Measurements from ENCODE around the gene FNIP2.

The FNIP2 gene

DNA sequence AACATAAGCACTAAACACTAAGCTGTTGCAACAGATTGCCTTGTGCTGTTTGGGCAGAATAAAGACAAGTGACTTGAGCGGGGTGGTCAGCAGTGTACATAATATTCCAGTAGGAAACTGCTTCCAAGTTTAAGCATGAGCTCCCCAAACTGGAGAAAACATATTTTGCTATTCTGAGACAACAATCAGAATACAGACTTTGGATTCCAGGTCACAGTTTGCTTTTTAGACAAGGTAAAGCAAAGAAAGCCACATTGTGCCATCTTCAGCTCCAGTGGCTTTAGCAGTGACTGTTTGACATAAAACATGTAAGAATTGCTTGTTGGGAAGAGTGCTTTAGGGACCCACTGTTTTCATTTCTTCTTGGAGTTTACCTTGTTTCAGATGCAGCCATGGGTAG, 136.0 kb downstream of the FNIP2 start:
- Histone ChIP-seq H4K91ac (ENCODE audit: low read depth, low read length) (no peak overlapping the region), H3K4ac (ENCODE audit: low read depth, low read length) (no peak overlapping the region), H3K23ac (ENCODE audit: low read length) (no peak overlapping the region), H2BK120ac (ENCODE audit: insufficient read depth, low read length, poor library complexity) (no peak overlapping the region), H3K4me3 (ENCODE audit: low read depth, low read length) (no peak overlapping the region), H2AK5ac (ENCODE audit: low read length) (no peak overlapping the region), H3K9ac (ENCODE audit: low read length) (no peak overlapping the region), H3K27ac (ENCODE audit: low read depth, low read length) (no peak overlapping the region), H3K79me2 (ENCODE audit: control insufficient read depth, insufficient read depth, low read length, poor library complexity) (peaks cover 2% of the 10 kb centered on the region), H2AFZ (ENCODE audit: insufficient read depth, low read length, poor library complexity) (no peak overlapping the region), H3K4me1 (ENCODE audit: control insufficient read depth in 1 of 2, insufficient read depth in 2 of 2, low read length in 2 of 2) (peaks cover 8 to 9% of the 10 kb centered on the region in 2 experiments), H3K9me3 (ENCODE audit: insufficient read depth, low read depth, low read length) (no peaks in the 10 kb centered on the region), H3K18ac (ENCODE audit: low read length) (no peak overlapping the region), H2BK5ac (ENCODE audit: low read depth, low read length, poor library complexity) (no peak overlapping the region), H4K8ac (ENCODE audit: low read depth, low read length) (no peak overlapping the region), H3K27me3 (ENCODE audit: insufficient read depth, low read length) (no peaks in the 10 kb centered on the region), H4K12ac (ENCODE audit: low read depth, low read length) (no peak overlapping the region), H3K4me2 (ENCODE audit: low read length) (no peak overlapping the region), H3K36me3 (ENCODE audit: control insufficient read depth in 1 of 2, insufficient read depth in 2 of 2, low read length in 2 of 2) (peaks cover 0 to 2% of the 10 kb centered on the region in 2 experiments), H3K14ac (ENCODE audit: low read length) (no peak overlapping the region), H2BK12ac (ENCODE audit: low read length) (no peak overlapping the region), H3K79me1 (ENCODE audit: low read length) (peaks cover 4% of the 10 kb centered on the region)
- DNase-seq, result no peak
- no CpG with 5 or more reads among the region's 1 CpG for WGBS (ENCODE audit: extremely low coverage, insufficient coverage, insufficient read length)

DNA sequence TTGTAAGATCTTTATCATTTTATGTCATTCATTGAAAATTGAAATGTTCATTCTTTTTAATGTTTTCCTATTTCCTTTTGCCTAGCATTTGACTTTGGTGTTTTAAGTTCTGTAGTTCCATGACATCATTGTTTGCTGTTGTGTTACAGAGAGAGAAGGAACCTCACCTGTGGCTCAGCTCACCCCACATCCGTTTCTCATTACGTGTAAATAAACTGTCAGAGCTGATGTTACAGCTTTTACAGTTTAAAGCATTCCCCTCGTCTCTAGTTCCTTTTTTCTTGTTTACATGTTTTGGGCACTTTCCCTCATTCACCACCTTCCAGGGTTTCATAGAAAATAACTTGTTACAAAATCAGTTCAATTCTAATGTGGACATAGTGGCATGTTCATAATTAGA, 137.2 kb downstream of the FNIP2 start:
- H3K27ac ChIP-seq (ENCODE audit: low read depth, low read length), result no peak overlapping the region
- H2AK5ac ChIP-seq (ENCODE audit: low read length), result no peak overlapping the region
- H3K4ac ChIP-seq (ENCODE audit: low read depth, low read length), result no peak overlapping the region
- H4K91ac ChIP-seq (ENCODE audit: low read depth, low read length), result no peak overlapping the region
- DNase-seq, result no peak
- H3K79me1 ChIP-seq (ENCODE audit: low read length), result peaks cover 4% of the 10 kb centered on the region
- H3K4me1 ChIP-seq (ENCODE audit: control insufficient read depth in 1 of 2, insufficient read depth in 2 of 2, low read length in 2 of 2), result peaks cover 8 to 9% of the 10 kb centered on the region in 2 experiments
- peaks cover 0 to 2% of the 10 kb centered on the region in 2 experiments for H3K36me3 ChIP-seq (ENCODE audit: control insufficient read depth in 1 of 2, insufficient read depth in 2 of 2, low read length in 2 of 2)
- no CpG with 5 or more reads among the region's 3 CpGs for WGBS (ENCODE audit: extremely low coverage, insufficient coverage, insufficient read length)
- H3K27me3 ChIP-seq (ENCODE audit: insufficient read depth, low read length), result no peaks in the 10 kb centered on the region
- no peak overlapping the region for H2BK120ac ChIP-seq (ENCODE audit: insufficient read depth, low read length, poor library complexity)
- H3K9me3 ChIP-seq (ENCODE audit: insufficient read depth, low read depth, low read length), result no peaks in the 10 kb centered on the region
- H3K4me3 ChIP-seq (ENCODE audit: low read depth, low read length), result no peak overlapping the region
- no peak overlapping the region for H3K23ac ChIP-seq (ENCODE audit: low read length)
- no peak overlapping the region for H2BK5ac ChIP-seq (ENCODE audit: low read depth, low read length, poor library complexity)
- no peak overlapping the region for H3K18ac ChIP-seq (ENCODE audit: low read length)
- no peak overlapping the region for H3K14ac ChIP-seq (ENCODE audit: low read length)
- H3K9ac ChIP-seq (ENCODE audit: low read length), result no peak overlapping the region
- H2BK12ac ChIP-seq (ENCODE audit: low read length), result no peak overlapping the region
- no peak overlapping the region for H2AFZ ChIP-seq (ENCODE audit: insufficient read depth, low read length, poor library complexity)
- H3K4me2 ChIP-seq (ENCODE audit: low read length), result no peak overlapping the region
- no peak overlapping the region for H4K8ac ChIP-seq (ENCODE audit: low read depth, low read length)
- H4K12ac ChIP-seq (ENCODE audit: low read depth, low read length), result no peak overlapping the region
- H3K79me2 ChIP-seq (ENCODE audit: control insufficient read depth, insufficient read depth, low read length, poor library complexity), result peaks cover 2% of the 10 kb centered on the region

DNA sequence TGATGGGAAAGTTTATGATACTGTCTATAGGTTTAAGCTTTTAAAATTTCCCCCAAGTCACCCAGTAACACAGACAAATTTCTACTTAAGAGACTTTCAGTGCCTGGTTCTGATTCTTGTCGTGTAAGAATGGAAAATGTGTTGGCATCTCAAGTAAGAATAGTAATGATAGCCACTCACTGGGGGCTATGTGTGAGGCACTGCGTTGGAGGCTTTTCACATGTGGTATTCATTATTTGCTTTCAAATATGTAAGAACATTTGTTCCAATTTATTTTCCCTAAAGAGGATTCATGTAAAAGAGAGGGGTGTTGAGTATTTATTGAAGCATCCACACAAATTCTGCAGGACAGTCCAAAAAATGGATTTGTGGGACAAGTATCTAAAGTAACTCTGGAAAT, 143.6 kb downstream of the FNIP2 start:
- peaks cover 0 to 2% of the 10 kb centered on the region in 2 experiments for H3K36me3 ChIP-seq (ENCODE audit: control insufficient read depth in 1 of 2, insufficient read depth in 2 of 2, low read length in 2 of 2)
- no peak overlapping the region for H4K91ac ChIP-seq (ENCODE audit: low read depth, low read length)
- no peak overlapping the region for H2AFZ ChIP-seq (ENCODE audit: insufficient read depth, low read length, poor library complexity)
- DNase-seq, result no peak
- H3K79me1 ChIP-seq (ENCODE audit: low read length), result no peaks in the 10 kb centered on the region
- H3K27ac ChIP-seq (ENCODE audit: low read depth, low read length), result no peak overlapping the region
- H3K9ac ChIP-seq (ENCODE audit: low read length), result no peak overlapping the region
- no peak overlapping the region for H3K4ac ChIP-seq (ENCODE audit: low read depth, low read length)
- H2BK120ac ChIP-seq (ENCODE audit: insufficient read depth, low read length, poor library complexity), result no peak overlapping the region
- H2BK12ac ChIP-seq (ENCODE audit: low read length), result no peak overlapping the region
- no CpG with 5 or more reads among the region's 2 CpGs for WGBS (ENCODE audit: extremely low coverage, insufficient coverage, insufficient read length)
- H3K18ac ChIP-seq (ENCODE audit: low read length), result no peak overlapping the region
- H4K12ac ChIP-seq (ENCODE audit: low read depth, low read length), result no peak overlapping the region
- H3K4me1 ChIP-seq (ENCODE audit: control insufficient read depth in 1 of 2, insufficient read depth in 2 of 2, low read length in 2 of 2), result no peaks in the 10 kb centered on the region
- H3K4me2 ChIP-seq (ENCODE audit: low read length), result no peak overlapping the region
- no peak overlapping the region for H3K14ac ChIP-seq (ENCODE audit: low read length)
- H2AK5ac ChIP-seq (ENCODE audit: low read length), result no peak overlapping the region
- H3K23ac ChIP-seq (ENCODE audit: low read length), result no peak overlapping the region
- H3K4me3 ChIP-seq (ENCODE audit: low read depth, low read length), result no peak overlapping the region
- no peaks in the 10 kb centered on the region for H3K9me3 ChIP-seq (ENCODE audit: insufficient read depth, low read depth, low read length)
- H4K8ac ChIP-seq (ENCODE audit: low read depth, low read length), result no peak overlapping the region
- no peak overlapping the region for H2BK5ac ChIP-seq (ENCODE audit: low read depth, low read length, poor library complexity)
- H3K27me3 ChIP-seq (ENCODE audit: insufficient read depth, low read length), result no peaks in the 10 kb centered on the region
- peaks cover 2% of the 10 kb centered on the region for H3K79me2 ChIP-seq (ENCODE audit: control insufficient read depth, insufficient read depth, low read length, poor library complexity)

DNA sequence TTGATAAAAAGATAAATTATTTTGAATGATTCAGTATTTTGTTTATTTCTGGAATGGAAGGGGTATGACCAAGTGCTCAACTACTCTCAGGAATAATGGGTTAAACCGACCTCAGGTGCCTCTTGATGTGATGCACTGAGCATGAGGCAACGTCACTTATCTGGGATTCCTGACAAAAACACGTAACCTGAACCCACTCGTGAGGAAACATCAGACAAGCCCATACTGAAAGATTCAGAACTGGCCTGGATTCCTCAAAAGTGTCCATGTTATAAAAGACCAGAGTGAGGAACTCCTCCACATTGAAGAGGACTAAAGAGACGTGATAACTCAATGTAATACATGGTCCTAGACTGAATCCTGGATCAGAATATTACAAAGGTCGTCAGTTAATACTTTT, 144.0 kb downstream of the FNIP2 start:
- Histone ChIP-seq H3K9me3 (ENCODE audit: insufficient read depth, low read depth, low read length) (no peaks in the 10 kb centered on the region), H3K9ac (ENCODE audit: low read length) (no peak overlapping the region), H3K27ac (ENCODE audit: low read depth, low read length) (no peak overlapping the region), H3K4me1 (ENCODE audit: control insufficient read depth in 1 of 2, insufficient read depth in 2 of 2, low read length in 2 of 2) (no peaks in the 10 kb centered on the region), H3K4me3 (ENCODE audit: low read depth, low read length) (no peak overlapping the region), H3K36me3 (ENCODE audit: control insufficient read depth in 1 of 2, insufficient read depth in 2 of 2, low read length in 2 of 2) (peaks cover 0 to 2% of the 10 kb centered on the region in 2 experiments), H2AK5ac (ENCODE audit: low read length) (no peak overlapping the region), H3K23ac (ENCODE audit: low read length) (no peak overlapping the region), H3K4me2 (ENCODE audit: low read length) (no peak overlapping the region), H3K18ac (ENCODE audit: low read length) (no peak overlapping the region), H4K91ac (ENCODE audit: low read depth, low read length) (no peak overlapping the region), H2BK5ac (ENCODE audit: low read depth, low read length, poor library complexity) (no peak overlapping the region), H3K27me3 (ENCODE audit: insufficient read depth, low read length) (no peaks in the 10 kb centered on the region), H2BK120ac (ENCODE audit: insufficient read depth, low read length, poor library complexity) (no peak overlapping the region), H3K14ac (ENCODE audit: low read length) (no peak overlapping the region), H2AFZ (ENCODE audit: insufficient read depth, low read length, poor library complexity) (no peak overlapping the region), H3K79me1 (ENCODE audit: low read length) (no peaks in the 10 kb centered on the region), H3K79me2 (ENCODE audit: control insufficient read depth, insufficient read depth, low read length, poor library complexity) (peaks cover 2% of the 10 kb centered on the region), H2BK12ac (ENCODE audit: low read length) (no peak overlapping the region), H4K8ac (ENCODE audit: low read depth, low read length) (no peak overlapping the region), H3K4ac (ENCODE audit: low read depth, low read length) (no peak overlapping the region), H4K12ac (ENCODE audit: low read depth, low read length) (no peak overlapping the region)
- WGBS (ENCODE audit: extremely low coverage, insufficient coverage, insufficient read length), result no CpG with 5 or more reads among the region's 6 CpGs
- peak in 1 of 2 donors; percentile 37 for DNase-seq

Measured in trophoblast cell (in vitro differentiated cells and primary cell).